Activated naive CD4-positive, alpha-beta T cell treated with anti-CD3 and anti-CD28 coated beads, Interleukin-2, amount 50 U/mL, for 24 hours (primary cell): ENCODE measurements around the gene GPR139.

ENCODE experiments used
- H3K27ac Mint-ChIP-seq: one replicate; pipeline ENCODE4 v1.8.0; 2021; ENCODE audit warnings: mild to moderate bottlenecking, mixed read lengths
- H3K27me3 Mint-ChIP-seq: one replicate; pipeline ENCODE4 v1.8.0; 2021; ENCODE audit warnings: mixed read lengths
- H3K36me3 Mint-ChIP-seq: one replicate; pipeline ENCODE4 v1.8.0; 2021; ENCODE audit warnings: mixed read lengths
- H3K4me1 Mint-ChIP-seq: one replicate; pipeline ENCODE4 v1.8.0; 2021; ENCODE audit warnings: mixed read lengths
- H3K4me3 Mint-ChIP-seq: one replicate; pipeline ENCODE4 v1.8.0; 2021; ENCODE audit warnings: mild to moderate bottlenecking, mixed read lengths
- H3K9me3 Mint-ChIP-seq: one replicate; pipeline ENCODE4 v1.8.0; 2021; ENCODE audit warnings: mixed read lengths

The GPR139 gene

DNA sequence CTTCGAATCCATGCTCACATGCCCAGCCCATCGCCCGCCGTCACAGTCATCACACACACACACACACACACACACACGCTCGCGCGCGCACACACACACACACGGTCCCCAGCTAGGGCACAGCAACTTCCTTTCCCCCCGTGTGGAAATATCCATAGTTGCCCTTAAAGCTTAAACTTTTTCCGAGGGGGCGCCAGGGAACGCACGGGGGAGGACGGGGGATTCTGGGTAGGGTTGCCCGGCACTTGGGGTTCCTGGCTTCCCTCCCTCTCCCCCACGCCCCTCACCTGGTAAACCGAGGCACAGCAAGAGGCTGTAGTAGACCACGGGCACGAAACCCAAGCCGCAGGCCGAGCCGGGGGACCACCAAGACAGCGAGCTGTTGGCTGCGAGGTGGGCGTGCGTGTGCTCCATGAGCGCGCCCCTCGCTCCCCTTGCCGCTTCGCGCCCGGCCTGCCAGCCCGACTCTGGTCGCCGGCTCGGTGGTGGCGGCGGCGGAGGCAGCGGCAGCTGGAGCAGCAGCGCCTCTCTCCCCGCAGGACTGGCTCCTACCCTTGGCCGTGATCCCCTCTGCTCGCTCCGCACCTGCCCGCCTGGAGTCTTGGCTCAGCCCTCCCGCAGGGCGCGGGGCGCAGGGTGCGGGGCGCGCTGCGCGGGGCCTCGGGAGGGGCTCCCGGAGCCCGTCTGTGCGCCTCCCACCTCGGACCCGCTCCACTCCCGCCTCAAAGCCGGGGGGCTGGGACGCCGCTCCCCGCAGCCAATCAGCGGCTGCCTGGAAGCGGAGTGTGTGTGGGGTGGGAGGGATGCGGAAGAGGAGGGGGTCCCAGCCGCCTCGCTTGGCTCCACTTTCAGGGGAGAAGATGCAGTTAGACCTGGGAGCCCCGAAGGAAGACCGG is at the start of gene GPR139:
TSS of gene GPR139 (minus strand) at position 688 of the 896 bp plus-strand sequence. CDS start at position 414, 274 bp downstream.
- peaks cover 26% of the 10 kb centered on the region for H3K27me3 Mint-ChIP-seq
- no peaks in the 10 kb centered on the region for H3K4me1 Mint-ChIP-seq
- no peaks in the 10 kb centered on the region for H3K9me3 Mint-ChIP-seq
- no peak within 1 kb of the TSS for H3K27ac Mint-ChIP-seq
- no peaks in the 10 kb centered on the region for H3K36me3 Mint-ChIP-seq
- H3K4me3 Mint-ChIP-seq: no peak within 1 kb of the TSS

DNA sequence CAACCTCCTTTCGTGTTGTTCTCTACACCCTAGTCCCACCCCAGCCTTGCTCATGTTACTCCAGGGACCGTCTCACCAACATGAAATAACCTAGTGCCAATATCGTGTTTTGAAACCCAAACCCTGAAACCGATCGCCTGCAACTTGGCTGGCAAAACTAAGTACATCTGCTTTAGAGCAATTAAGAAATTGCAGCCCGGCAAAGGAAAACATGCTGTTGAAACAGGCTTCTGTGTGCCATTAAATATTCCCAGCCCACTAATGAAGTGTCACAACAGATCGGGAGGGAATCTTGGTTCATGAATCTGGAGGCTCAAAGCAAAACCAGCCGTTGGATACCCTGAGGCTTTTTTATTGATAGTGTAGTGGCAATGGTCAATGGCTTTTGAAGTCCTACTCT is 48.3 kb upstream of the GPR139 start:
- Mint-ChIP-seq H3K36me3 (no peaks in the 10 kb centered on the region), H3K4me3 (no peak overlapping the region), H3K27me3 (peaks cover 5% of the 10 kb centered on the region), H3K9me3 (peaks cover 23% of the 10 kb centered on the region), H3K27ac (no peak overlapping the region), H3K4me1 (no peaks in the 10 kb centered on the region)

GRCh38 chr16:20114356-20114755 is 40.7 kb upstream of the GPR139 start:
- no peaks in the 10 kb centered on the region for H3K9me3 Mint-ChIP-seq
- H3K36me3 Mint-ChIP-seq: no peaks in the 10 kb centered on the region
- H3K27me3 Mint-ChIP-seq: peaks cover 4% of the 10 kb centered on the region
- no peak overlapping the region for H3K27ac Mint-ChIP-seq
- no peaks in the 10 kb centered on the region for H3K4me1 Mint-ChIP-seq
- H3K4me3 Mint-ChIP-seq: no peak overlapping the region

DNA sequence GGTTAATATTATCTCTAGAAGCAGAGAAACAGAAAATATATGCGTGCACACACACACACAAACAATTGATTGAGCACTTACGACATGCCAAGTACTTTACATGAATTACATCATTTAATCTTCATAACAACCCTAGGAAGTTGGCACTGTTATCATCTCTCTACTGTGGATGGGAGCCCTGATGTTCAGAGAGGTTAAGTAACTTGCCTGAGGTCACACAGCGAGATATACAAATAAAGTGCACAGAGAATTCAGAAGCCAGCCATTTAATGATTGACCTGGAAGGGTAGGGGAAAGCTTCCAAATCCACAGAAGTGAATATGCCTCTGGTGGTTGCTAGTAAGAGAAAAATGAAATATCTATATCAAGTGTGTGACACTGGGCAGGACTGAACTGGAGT is 37.5 kb upstream of the GPR139 start:
- H3K36me3 Mint-ChIP-seq: no peaks in the 10 kb centered on the region
- no peaks in the 10 kb centered on the region for H3K9me3 Mint-ChIP-seq
- H3K4me1 Mint-ChIP-seq: no peaks in the 10 kb centered on the region
- H3K27me3 Mint-ChIP-seq: peaks cover 5% of the 10 kb centered on the region
- H3K4me3 Mint-ChIP-seq: no peak overlapping the region
- no peak overlapping the region for H3K27ac Mint-ChIP-seq

DNA sequence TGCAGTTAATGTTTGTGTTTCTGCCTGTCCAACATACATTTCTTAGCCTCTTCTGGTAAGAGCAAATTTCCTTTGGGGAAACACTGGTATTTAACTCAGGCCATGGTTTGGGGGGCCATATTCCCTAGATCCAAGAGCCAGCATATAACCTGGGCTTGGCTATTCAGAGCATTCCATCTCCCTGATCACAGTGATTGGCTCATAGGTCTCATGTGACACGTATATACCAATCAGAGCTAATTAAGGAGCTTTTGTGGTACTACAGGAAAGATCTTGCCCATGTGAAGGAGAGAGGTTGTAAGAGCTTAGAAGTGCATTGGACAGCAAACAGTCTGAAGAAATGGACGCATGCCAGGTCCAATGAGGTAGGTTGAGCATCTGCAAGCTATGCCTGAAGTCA is 33.4 kb upstream of the GPR139 start:
- H3K4me3 Mint-ChIP-seq: no peak overlapping the region
- no peak overlapping the region for H3K27ac Mint-ChIP-seq
- H3K4me1 Mint-ChIP-seq: no peaks in the 10 kb centered on the region
- no peaks in the 10 kb centered on the region for H3K9me3 Mint-ChIP-seq
- peaks cover 5% of the 10 kb centered on the region for H3K27me3 Mint-ChIP-seq
- no peaks in the 10 kb centered on the region for H3K36me3 Mint-ChIP-seq

DNA sequence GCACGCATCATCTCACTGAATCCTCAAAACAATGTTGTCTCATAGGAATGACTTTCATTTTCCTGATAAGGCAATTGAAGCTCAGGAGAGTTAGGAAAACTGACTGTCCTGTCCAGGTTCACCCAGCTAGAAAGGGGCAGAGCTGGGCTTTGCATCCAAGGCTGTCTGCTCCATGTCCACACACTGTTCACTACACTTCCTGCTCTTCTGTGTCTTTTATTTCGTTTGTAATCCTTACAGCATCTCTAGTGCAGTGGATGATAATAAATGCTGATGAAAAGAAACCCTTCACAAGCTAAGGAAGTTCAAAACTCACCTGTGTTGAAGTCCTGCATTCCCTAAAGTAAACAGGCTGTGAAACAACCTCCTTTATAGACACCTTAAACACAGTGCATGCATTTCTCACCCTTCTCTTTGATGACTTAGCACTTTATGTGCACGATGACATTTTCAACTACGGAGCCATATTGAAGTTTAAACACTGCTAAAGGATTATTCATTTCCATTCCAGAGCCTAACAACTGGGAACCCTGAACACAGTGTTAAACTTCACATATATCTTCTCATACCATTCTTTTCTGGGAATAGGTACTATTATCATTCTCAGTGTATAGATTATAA is 31.0 kb upstream of the GPR139 start:
- Mint-ChIP-seq H3K27me3 (peaks cover 5% of the 10 kb centered on the region), H3K9me3 (no peaks in the 10 kb centered on the region), H3K4me1 (no peaks in the 10 kb centered on the region), H3K27ac (no peak overlapping the region), H3K4me3 (no peak overlapping the region), H3K36me3 (no peaks in the 10 kb centered on the region)

DNA sequence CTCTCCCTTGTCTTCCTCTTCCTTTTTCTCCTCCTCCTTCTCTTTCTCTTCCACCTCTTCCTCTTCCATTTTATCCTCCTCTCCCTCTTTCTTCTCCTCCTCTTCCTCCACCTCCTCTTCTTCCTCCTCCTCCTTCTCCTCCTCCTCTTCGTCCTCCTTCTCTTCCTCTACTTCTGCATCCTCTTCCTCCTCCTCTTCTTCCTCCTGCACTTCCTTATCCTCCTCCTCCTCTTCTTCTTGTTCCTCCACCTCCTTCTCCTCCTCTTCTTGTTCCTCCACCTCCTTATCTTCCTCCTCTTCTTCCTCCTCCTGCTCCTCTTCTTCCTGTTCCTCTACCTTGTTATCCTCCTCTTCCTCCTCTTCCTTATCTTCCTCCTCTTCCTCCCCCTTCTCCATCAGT is 28.8 kb upstream of the GPR139 start:
- Mint-ChIP-seq H3K27ac (no peak overlapping the region), H3K9me3 (no peaks in the 10 kb centered on the region), H3K36me3 (no peaks in the 10 kb centered on the region), H3K4me1 (no peaks in the 10 kb centered on the region), H3K4me3 (no peak overlapping the region), H3K27me3 (peaks cover 3% of the 10 kb centered on the region)

- Mint-ChIP-seq H3K9me3 (no peaks in the 10 kb centered on the region), H3K4me1 (no peaks in the 10 kb centered on the region), H3K27me3 (peaks cover 3% of the 10 kb centered on the region), H3K36me3 (no peaks in the 10 kb centered on the region), H3K4me3 (no peak overlapping the region), H3K27ac (no peak overlapping the region)
These were observed 28.3 kb upstream of the GPR139 start for GRCh38 chr16:20102021-20102420.

DNA sequence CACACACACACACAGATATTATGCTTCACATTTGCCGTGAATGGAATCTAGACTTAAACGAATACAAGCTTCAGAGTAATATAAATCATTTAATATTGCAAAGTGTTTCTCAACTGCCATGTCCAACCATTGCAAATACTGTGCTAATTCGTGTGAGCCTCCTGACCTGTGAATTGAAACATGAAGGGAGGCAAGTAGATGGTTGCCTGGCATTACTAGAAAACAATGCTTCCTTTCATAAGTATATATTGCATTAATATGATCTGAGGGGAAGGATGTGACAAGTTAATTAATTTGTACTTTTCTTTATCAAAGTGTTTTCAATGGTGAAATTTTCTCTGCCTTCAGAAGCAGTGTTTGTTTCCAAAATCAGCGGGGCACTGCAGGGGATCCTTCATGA is 25.7 kb upstream of the GPR139 start:
- Mint-ChIP-seq H3K27ac (no peak overlapping the region), H3K36me3 (no peaks in the 10 kb centered on the region), H3K4me1 (no peaks in the 10 kb centered on the region), H3K27me3 (peaks cover 3% of the 10 kb centered on the region), H3K9me3 (no peaks in the 10 kb centered on the region), H3K4me3 (no peak overlapping the region)

- no peaks in the 10 kb centered on the region for H3K4me1 Mint-ChIP-seq
- no peak overlapping the region for H3K4me3 Mint-ChIP-seq
- no peaks in the 10 kb centered on the region for H3K36me3 Mint-ChIP-seq
- no peak overlapping the region for H3K27ac Mint-ChIP-seq
- H3K9me3 Mint-ChIP-seq: peaks cover under 1% of the 10 kb centered on the region
- peaks cover 6% of the 10 kb centered on the region for H3K27me3 Mint-ChIP-seq
These were observed 20.5 kb upstream of the GPR139 start for GRCh38 chr16:20094157-20094556.

- Mint-ChIP-seq H3K27me3 (peaks cover 2% of the 10 kb centered on the region), H3K4me1 (no peaks in the 10 kb centered on the region), H3K4me3 (no peak overlapping the region), H3K9me3 (peaks cover 3% of the 10 kb centered on the region), H3K27ac (no peak overlapping the region), H3K36me3 (peaks cover 2% of the 10 kb centered on the region)
These were observed 15.7 kb upstream of the GPR139 start for GRCh38 chr16:20089246-20089965.

DNA sequence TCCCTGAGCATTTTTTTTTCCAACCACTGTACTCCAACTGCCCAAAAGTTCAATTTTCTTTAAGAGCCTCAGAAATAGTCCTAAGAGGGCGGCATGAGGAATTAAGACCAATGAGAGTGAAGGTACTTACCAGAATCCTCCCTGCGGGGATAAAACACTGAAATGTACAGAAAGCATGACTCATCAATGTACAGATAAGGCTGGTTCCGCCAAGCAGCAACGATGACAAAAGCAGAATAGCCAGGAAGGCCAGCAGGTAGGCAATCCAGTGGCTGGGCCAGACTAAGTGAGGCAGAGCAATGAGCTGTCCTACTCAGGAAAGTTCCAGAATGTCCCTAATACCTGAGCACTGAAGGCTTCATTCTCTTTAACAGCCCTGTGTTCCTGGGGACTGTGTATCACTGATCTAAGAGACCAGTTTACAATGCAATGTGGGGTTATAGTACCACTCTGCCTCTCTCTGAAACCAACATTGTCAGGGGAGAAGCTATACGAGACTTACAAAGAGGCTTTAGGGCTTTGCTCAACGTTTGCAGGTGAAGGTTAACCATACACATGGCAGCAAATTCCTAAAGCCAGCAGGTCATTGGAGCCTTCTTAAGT is 11.0 kb upstream of the GPR139 start:
- Mint-ChIP-seq H3K9me3 (peaks cover 3% of the 10 kb centered on the region), H3K4me1 (no peaks in the 10 kb centered on the region), H3K27ac (no peak overlapping the region), H3K4me3 (no peak overlapping the region), H3K27me3 (no peaks in the 10 kb centered on the region), H3K36me3 (peaks cover 2% of the 10 kb centered on the region)

DNA sequence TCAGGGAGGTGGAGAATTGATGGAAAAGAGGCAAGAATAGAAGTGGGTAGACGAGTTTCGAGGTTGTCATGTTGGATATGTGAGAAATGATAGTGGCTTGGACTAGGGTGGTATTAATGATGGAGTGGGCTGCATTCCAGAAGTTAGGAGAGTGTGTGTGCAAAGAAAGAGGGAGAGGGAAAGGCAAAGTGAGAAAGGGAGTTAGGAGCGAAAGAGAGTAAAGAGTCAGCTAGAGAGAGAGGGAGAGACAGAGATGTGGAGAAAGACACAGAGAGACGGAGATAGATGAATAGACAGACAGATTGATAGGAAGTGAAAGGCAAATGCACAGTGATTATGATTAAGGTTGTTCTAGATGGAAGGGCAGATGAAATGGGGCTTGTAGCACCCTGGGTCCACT is 5.4 kb upstream of the GPR139 start:
- peaks cover 15% of the 10 kb centered on the region for H3K27me3 Mint-ChIP-seq

DNA sequence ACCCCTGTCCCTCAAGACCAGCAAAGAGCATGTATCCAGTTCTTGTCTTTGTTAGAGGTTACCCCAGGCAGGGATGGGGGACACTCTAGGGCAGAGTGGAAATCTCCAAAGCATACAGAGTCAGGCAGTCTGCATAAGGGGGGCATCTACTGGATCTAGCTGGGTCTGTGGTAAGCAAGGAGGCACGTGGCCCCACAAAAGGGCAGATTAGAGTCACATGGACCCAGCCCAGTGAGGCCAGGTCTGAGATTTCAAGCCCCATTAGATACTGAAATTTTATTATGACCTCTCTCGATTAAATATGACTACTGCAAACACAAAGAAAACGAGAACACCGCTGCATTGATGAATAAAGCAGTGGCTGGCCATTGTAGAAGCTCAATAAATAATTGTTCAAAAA is 1.6 kb upstream of the GPR139 start:
- Mint-ChIP-seq H3K4me1 (no peaks in the 10 kb centered on the region), H3K27me3 (peaks cover 28% of the 10 kb centered on the region), H3K9me3 (no peaks in the 10 kb centered on the region), H3K4me3 (no peak overlapping the region), H3K27ac (no peak overlapping the region), H3K36me3 (no peaks in the 10 kb centered on the region)

More for the DNA sequence above, 5.4 kb upstream of the GPR139 start:
- H3K27ac Mint-ChIP-seq: no peak overlapping the region
- H3K4me3 Mint-ChIP-seq: no peak overlapping the region
- H3K9me3 Mint-ChIP-seq: no peaks in the 10 kb centered on the region
- no peaks in the 10 kb centered on the region for H3K4me1 Mint-ChIP-seq
- no peaks in the 10 kb centered on the region for H3K36me3 Mint-ChIP-seq

DNA sequence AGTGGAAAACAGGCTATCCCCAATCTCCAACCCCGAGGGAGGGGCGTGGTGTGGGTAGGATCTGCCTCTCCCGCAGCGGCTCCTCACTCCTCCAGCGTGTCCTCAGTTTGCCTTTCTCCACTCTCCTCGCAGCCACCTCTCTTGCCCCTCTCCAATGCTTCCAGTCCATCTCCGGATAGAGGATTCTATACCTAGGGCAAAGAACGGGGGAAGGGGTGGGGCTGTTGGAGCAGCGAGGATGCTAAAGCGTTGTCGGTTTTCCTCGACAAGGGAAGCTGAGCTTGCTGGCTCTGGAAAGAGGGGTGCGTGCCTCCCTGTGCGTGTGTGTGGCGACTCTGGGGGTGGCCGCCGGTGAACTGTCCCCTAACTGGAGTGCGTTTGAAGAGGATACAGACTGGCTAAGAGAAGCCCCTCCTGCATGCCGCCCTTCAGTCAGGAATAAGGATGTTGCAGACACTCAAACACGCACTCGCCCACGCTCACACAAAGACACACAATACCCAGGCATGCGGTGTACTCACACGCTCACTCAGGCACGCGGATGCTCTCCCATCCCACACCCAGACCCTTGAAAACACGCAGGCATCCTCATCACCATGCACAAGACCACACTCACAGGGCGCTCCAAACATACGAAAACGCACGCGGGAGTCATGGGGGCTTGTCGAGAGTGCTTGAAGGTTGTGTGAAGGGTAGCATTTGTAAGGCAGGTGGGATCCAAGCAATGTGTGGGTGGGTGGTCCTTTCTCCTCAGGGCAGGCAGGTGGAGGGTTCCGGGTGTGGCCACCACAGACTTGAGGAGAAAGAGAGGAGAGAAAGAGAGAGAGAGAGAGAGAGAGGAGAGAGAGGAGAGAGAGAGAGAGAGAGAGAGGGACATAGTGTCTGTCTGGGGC is 655 bp upstream of the GPR139 start:
- Mint-ChIP-seq H3K36me3 (no peaks in the 10 kb centered on the region), H3K4me3 (no peak overlapping the region), H3K27ac (no peak overlapping the region), H3K27me3 (peaks cover 28% of the 10 kb centered on the region), H3K4me1 (no peaks in the 10 kb centered on the region), H3K9me3 (no peaks in the 10 kb centered on the region)
